H1 (cell line): ENCODE measurements around the gene KCNC4. TPM values are rescaled to one million over a fixed set of nuclear protein-coding genes. Genes with fewer than 3 reads are reported as not detected.

Experiments
- ATF3 ChIP-seq: IDR thresholded peaks from 2 replicates; pipeline ENCODE4 v1.6.1; 2011; ENCODE audit warnings: low read depth, mild to moderate bottlenecking, low read length; ENCODE audit not compliant: insufficient read depth
- CHD7 ChIP-seq: fragments of 300-600 bp; sonication (generic); IDR thresholded peaks from 2 replicates; pipeline ENCODE4 v1.7.1; 2012; ENCODE audit warnings: low read length, moderate library complexity, mild to moderate bottlenecking, inconsistent platforms; ENCODE audit not compliant: insufficient replicate concordance
- GTF2F1 ChIP-seq: IDR thresholded peaks from 2 replicates; pipeline ENCODE4 v1.6.1; 2012; ENCODE audit warnings: low read depth, low read length, improper control_type of control experiment, borderline replicate concordance
- POU5F1 ChIP-seq: IDR thresholded peaks from 2 replicates; pipeline ENCODE4 v1.6.1; 2011; ENCODE audit warnings: low read depth, mild to moderate bottlenecking, low read length, moderate library complexity
- SIRT6 ChIP-seq: IDR thresholded peaks from one replicate; pipeline ENCODE4 v1.7.1; 2012; ENCODE audit warnings: low read length, inconsistent platforms
- SIX5 ChIP-seq: IDR thresholded peaks from 2 replicates; pipeline ENCODE4 v1.6.1; 2011; ENCODE audit warnings: mild to moderate bottlenecking, low read depth, low read length
- SP1 ChIP-seq: IDR thresholded peaks from 2 replicates; pipeline ENCODE4 v1.6.1; 2011; ENCODE audit warnings: low read depth, low read length
- TCF12 ChIP-seq: IDR thresholded peaks from 2 replicates; pipeline ENCODE4 v1.6.1; 2011; ENCODE audit warnings: low read depth, mild to moderate bottlenecking, low read length
- polyA plus RNA-seq, 7 experiments: library from polyadenylated mRNA; depleted of rRNA in 3 of 7; stranded (reverse) in 5 of 7; unstranded in 2 of 7; fragments of >200 nt in 5 of 7; fragments of 200-250 nt in 2 of 7; gene quantifications; 1 replicate in 5 of 7; 2 replicates in 1 of 7; 4 replicates in 1 of 7; pipeline versions ENCODE4 v1.2.1 to v1.2.3, GENCODE V29; 2011 to 2013; ENCODE audit warnings: missing spikeins in 2 of 7, mixed read lengths in 2 of 7
- total RNA-seq: library from RNA; stranded (reverse); fragmentation: NEBNext Ultra II Directional; extraction: Animal tissue kit (Norgen Biotek cat#: 25700); gene quantifications from 2 replicates; pipeline ENCODE4 v1.2.1, GENCODE V29; 2021

Gene KCNC4
- total and polyA plus RNA-seq, 2 of the 8 experiments (the other 6 are each of a cell fraction or from before 2014, with no cell fraction given): 8.1 to 11.2 TPM

DNA sequence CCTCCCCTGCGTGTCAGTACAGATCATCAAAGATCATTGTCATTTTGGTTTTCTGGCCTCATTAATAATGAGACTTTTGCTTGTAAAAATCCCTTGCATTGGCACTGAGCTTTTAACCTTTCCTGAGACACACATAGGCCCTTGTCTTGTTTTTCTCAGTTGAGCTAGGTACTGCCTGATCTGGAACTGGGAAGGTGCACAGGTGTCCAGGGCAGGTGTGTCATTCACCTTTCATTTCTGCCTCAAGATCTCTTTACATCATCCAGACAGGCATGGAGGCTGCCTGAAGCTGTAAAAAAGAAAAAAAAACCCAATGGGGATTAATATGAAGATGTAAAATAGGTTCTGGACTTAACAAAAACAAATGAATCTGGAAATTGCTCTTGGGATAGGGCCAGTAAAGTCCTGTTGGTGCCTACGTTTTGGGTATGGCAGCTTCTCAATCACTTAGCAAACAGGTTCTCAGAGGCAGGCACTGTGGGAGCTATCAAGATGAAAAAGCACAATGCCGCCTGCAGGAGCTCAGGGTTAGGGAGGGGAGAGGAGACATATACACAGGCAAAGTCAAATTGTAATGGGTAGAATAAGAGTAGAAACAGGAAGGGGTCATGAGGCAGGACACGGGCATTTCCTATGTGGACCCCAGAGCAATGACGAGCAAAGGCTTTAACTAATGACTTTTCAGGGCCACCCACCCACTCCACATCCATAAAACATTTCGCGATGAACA lies 1.0 kb upstream of the KCNC4 start (continued):
- TF ChIP-seq CHD7 (no peak), SP1 (no peak), GTF2F1 (no peak), TCF12 (no peak), ATF3 (no peak), SIX5 (no peak), SIRT6 (no peak), POU5F1 (no peak)
